Medulla oblongata (tissue), 1 donor: ENCODE measurements around the gene HS6ST1.
"Not testable (repeated sequence)": the region's sequence is repeated elsewhere in the genome, so short reads cannot be mapped to it uniquely, and the experiment has no call there.

Source experiments
- DNase-seq: peaks from one replicate; pipeline ENCODE4 v3.0.0-alpha.2; 2015; ENCODE audit errors: extremely low spot score

The HS6ST1 gene

GRCh38 chr2:128321784-128322714 is 3.4 kb upstream of the HS6ST1 start:
- DNase-seq: peak; percentile 90

GRCh38 chr2:128320906-128321771 is 2.5 kb upstream of the HS6ST1 start:
- peak; percentile 7 for DNase-seq

- no peak for DNase-seq
Measured at GRCh38 chr2:128320192-128320905, 1.7 kb upstream of the HS6ST1 start.

GRCh38 chr2:128319631-128320191 is 1.0 kb upstream of the HS6ST1 start:
- no peak for DNase-seq

- DNase-seq: not testable (repeated sequence)
Measured at GRCh38 chr2:128318245-128318644, 423 bp downstream of the HS6ST1 start.

- not testable (repeated sequence) for DNase-seq
Measured at GRCh38 chr2:128317899-128318225, 806 bp downstream of the HS6ST1 start.

GRCh38 chr2:128317181-128317898 is 1.3 kb downstream of the HS6ST1 start:
- no peak for DNase-seq

GRCh38 chr2:128316777-128317180 is 1.9 kb downstream of the HS6ST1 start:
- no peak for DNase-seq

- no peak for DNase-seq
Measured at GRCh38 chr2:128315829-128316776, 2.6 kb downstream of the HS6ST1 start.

GRCh38 chr2:128315122-128315828 is 3.4 kb downstream of the HS6ST1 start:
- no peak for DNase-seq

- peak; percentile 57 for DNase-seq
Measured at GRCh38 chr2:128314348-128315121, 4.1 kb downstream of the HS6ST1 start.

- no peak for DNase-seq
Measured at GRCh38 chr2:128313931-128314347, 4.7 kb downstream of the HS6ST1 start.

GRCh38 chr2:128313091-128313836 is 5.4 kb downstream of the HS6ST1 start:
- no peak for DNase-seq

GRCh38 chr2:128312411-128312810 is 6.3 kb downstream of the HS6ST1 start:
- no peak for DNase-seq

GRCh38 chr2:128311755-128312341 is 6.8 kb downstream of the HS6ST1 start:
- no peak for DNase-seq

GRCh38 chr2:128311216-128311754 is 7.4 kb downstream of the HS6ST1 start:
- DNase-seq: no peak

- DNase-seq: no peak
Measured at GRCh38 chr2:128310761-128311160, 7.9 kb downstream of the HS6ST1 start.
